Smooth muscle cell (in vitro differentiated cells): ENCODE measurements around the gene LURAP1L. TPM values are rescaled to one million over a fixed set of nuclear protein-coding genes. Genes with fewer than 3 reads are reported as not detected.

Experiments used
- DNase-seq: peaks from one replicate; lab custom pipeline; 2025; ENCODE audit not compliant: unreplicated experiment; lab: John Stamatoyannopoulos, UW
- H2AFZ ChIP-seq: fragments of 200-600 bp; sonication (generic); 2 replicates; pipeline ENCODE4 v1.6.0; 2016; ENCODE audit warnings: antibody characterized with exemption, low read depth, mild to moderate bottlenecking
- H3F3A ChIP-seq: fragments of 200-600 bp; sonication (generic); 2 replicates; pipeline ENCODE4 v1.6.0; 2017; ENCODE audit warnings: antibody characterized with exemption, low read depth
- H3K27ac ChIP-seq: fragments of 200-600 bp; sonication (generic); 2 replicates; pipeline ENCODE4 v1.5.1; 2016; ENCODE audit warnings: low read depth, mild to moderate bottlenecking
- H3K27me3 ChIP-seq: fragments of 200-600 bp; sonication (generic); 2 replicates; pipeline ENCODE4 v1.6.1; 2016; ENCODE audit warnings: low read depth, mild to moderate bottlenecking
- H3K36me3 ChIP-seq: fragments of 200-600 bp; sonication (generic); 2 replicates; pipeline ENCODE4 v1.5.1; 2016; ENCODE audit warnings: low read depth
- H3K4me1 ChIP-seq: fragments of 200-600 bp; sonication (generic); 2 replicates; pipeline ENCODE4 v1.5.1; 2016; ENCODE audit warnings: low read depth
- H3K4me2 ChIP-seq: fragments of 200-600 bp; sonication (generic); 2 replicates; pipeline ENCODE4 v1.6.0; 2016; ENCODE audit warnings: mild to moderate bottlenecking
- H3K4me3 ChIP-seq: fragments of 200-600 bp; sonication (generic); 2 replicates; pipeline ENCODE4 v1.5.1; 2016; ENCODE audit warnings: mild to moderate bottlenecking
- H3K79me2 ChIP-seq: fragments of 200-600 bp; sonication (generic); 2 replicates; pipeline ENCODE4 v1.6.0; 2016; ENCODE audit warnings: low read depth, mild to moderate bottlenecking
- H3K9ac ChIP-seq: fragments of 200-600 bp; sonication (generic); 2 replicates; pipeline ENCODE4 v1.6.0; 2016; ENCODE audit warnings: low read depth
- H3K9me3 ChIP-seq: fragments of 200-600 bp; sonication (generic); replicated peaks from 2 replicates; pipeline ENCODE4 v1.5.1; 2016; ENCODE audit warnings: low read depth
- H4K20me1 ChIP-seq: fragments of 200-600 bp; sonication (generic); 2 replicates; pipeline ENCODE4 v1.6.0; 2016; ENCODE audit warnings: low read depth
- CTCF ChIP-seq: fragments of 200-600 bp; sonication (generic); IDR thresholded peaks from 2 replicates; pipeline ENCODE4 v1.5.1; 2017; ENCODE audit warnings: borderline replicate concordance, mild to moderate bottlenecking, antibody characterized with exemption; ENCODE audit not compliant: insufficient read depth, poor library complexity, severe bottlenecking
- WGBS: methylation state at CpG from one replicate; pipeline ENCODE4 v1.1.7; 2016; ENCODE audit warnings: low lambda C conversion rate; 5-methylcytosine and 5-hydroxymethylcytosine counted together
- polyA plus RNA-seq: library from polyadenylated mRNA; unstranded; fragments of >200 nt; fragmentation: Nextera tagmentation; extraction: Ambion mirVana; gene quantifications from 2 replicates; pipeline ENCODE4 v1.2.1, GENCODE V29; 2016
- total RNA-seq: library from RNA; depleted of rRNA; stranded (reverse); fragments of >200 nt; gene quantifications from 2 replicates; pipeline ENCODE4 v1.2.3, GENCODE V29; 2014

Gene LURAP1L
- total and polyA plus RNA-seq, 2 experiments from 2014 or later: 22.8 to 27.6 TPM

- TF ChIP-seq CTCF: no peak
Measured at GRCh38 chr9:12740845-12741244, 34.0 kb upstream of the LURAP1L start.

GRCh38 chr9:12748016-12748415, 26.8 kb upstream of the LURAP1L start:
- Histone ChIP-seq H3K79me2 (no peaks in the 10 kb centered on the region), H4K20me1 (no peaks in the 10 kb centered on the region), H3K9ac (no peak overlapping the region), H3K4me1 (no peaks in the 10 kb centered on the region), H3K9me3 (no peaks in the 10 kb centered on the region), H3K36me3 (no peaks in the 10 kb centered on the region), H3K27me3 (no peaks in the 10 kb centered on the region), H2AFZ (no peak overlapping the region), H3K4me3 (no peak overlapping the region), H3F3A (no peaks in the 10 kb centered on the region), H3K27ac (no peak overlapping the region), H3K4me2 (no peak overlapping the region)
- no peak for TF ChIP-seq CTCF
- DNase-seq: no peak
- 70% methylated on average over 1 of the region's 1 CpG for WGBS

More at GRCh38 chr9:12740845-12741244, 34.0 kb upstream of the LURAP1L start:
- H3K27ac ChIP-seq: peak overlapping the region; percentile 83
- no peak overlapping the region for H3K4me3 ChIP-seq
- H4K20me1 ChIP-seq: no peaks in the 10 kb centered on the region
- H3K27me3 ChIP-seq: no peaks in the 10 kb centered on the region
- no peaks in the 10 kb centered on the region for H3K36me3 ChIP-seq
- no peaks in the 10 kb centered on the region for H3F3A ChIP-seq
- H3K4me2 ChIP-seq: no peak overlapping the region
- no peak for DNase-seq
- no peaks in the 10 kb centered on the region for H3K4me1 ChIP-seq
- no peaks in the 10 kb centered on the region for H3K79me2 ChIP-seq
- H2AFZ ChIP-seq: no peak overlapping the region
- 32% methylated on average over 2 of the region's 2 CpGs for WGBS
- no peaks in the 10 kb centered on the region for H3K9me3 ChIP-seq
- H3K9ac ChIP-seq: peak overlapping the region; percentile 59

- Histone ChIP-seq H3K4me3 (no peak overlapping the region), H3K79me2 (no peaks in the 10 kb centered on the region), H3K9ac (no peak overlapping the region), H3K36me3 (no peaks in the 10 kb centered on the region), H3K27me3 (no peaks in the 10 kb centered on the region), H3K9me3 (no peaks in the 10 kb centered on the region), H3K4me2 (no peak overlapping the region), H4K20me1 (no peaks in the 10 kb centered on the region), H2AFZ (no peak overlapping the region), H3F3A (no peaks in the 10 kb centered on the region), H3K27ac (no peak overlapping the region), H3K4me1 (no peaks in the 10 kb centered on the region)
- TF ChIP-seq CTCF: no peak
- no peak for DNase-seq
Measured at GRCh38 chr9:12748954-12749353, 25.9 kb upstream of the LURAP1L start.

GRCh38 chr9:12753931-12754330, 20.9 kb upstream of the LURAP1L start:
- no peak overlapping the region for H3K4me2 ChIP-seq
- WGBS: 83% methylated on average over 3 of the region's 3 CpGs

More at GRCh38 chr9:12753931-12754330, 20.9 kb upstream of the LURAP1L start:
- no peaks in the 10 kb centered on the region for H3K9me3 ChIP-seq
- no peaks in the 10 kb centered on the region for H3K4me1 ChIP-seq
- H3K4me3 ChIP-seq: no peak overlapping the region
- no peaks in the 10 kb centered on the region for H3K27me3 ChIP-seq
- TF ChIP-seq CTCF: no peak
- no peaks in the 10 kb centered on the region for H3K36me3 ChIP-seq
- DNase-seq: no peak
- H4K20me1 ChIP-seq: no peaks in the 10 kb centered on the region
- no peak overlapping the region for H3K9ac ChIP-seq
- no peaks in the 10 kb centered on the region for H3K79me2 ChIP-seq
- no peak overlapping the region for H3K27ac ChIP-seq
- no peak overlapping the region for H2AFZ ChIP-seq
- H3F3A ChIP-seq: no peaks in the 10 kb centered on the region
